BLaER1 treated with 17β-estradiol and CSF1 and Interleukin-3, amounts not matched to agents 10 nM and 100 nM (cell line): ENCODE data around the gene HUNK.

ENCODE experiments used
- H3K27ac ChIP-seq, 11 experiments: shearing (Covaris generic); formaldehyde crosslinking; 2 replicates each; pipeline ENCODE4 v1.8.1; 2022
- H3K27me3 ChIP-seq, 11 experiments: shearing (Covaris generic); formaldehyde crosslinking; 2 replicates each; pipeline ENCODE4 v1.8.1; 2022
- H3K36me3 ChIP-seq, 11 experiments: shearing (Covaris generic); formaldehyde crosslinking; 2 replicates each; pipeline ENCODE4 v1.8.1; 2022
- H3K4me1 ChIP-seq, 10 experiments: shearing (Covaris generic); formaldehyde crosslinking; 2 replicates each; pipeline ENCODE4 v1.8.1; 2022
- H3K4me2 ChIP-seq, 11 experiments: shearing (Covaris generic); formaldehyde crosslinking; 2 replicates each; pipeline ENCODE4 v1.8.1; 2022
- H3K4me3 ChIP-seq, 10 experiments: shearing (Covaris generic); formaldehyde crosslinking; 2 replicates each; pipeline ENCODE4 v1.8.1; 2022
- H3K9ac ChIP-seq, 11 experiments: shearing (Covaris generic); formaldehyde crosslinking; 2 replicates each; pipeline ENCODE4 v1.8.1; 2022
- H3K9me3 ChIP-seq, 11 experiments: shearing (Covaris generic); formaldehyde crosslinking; replicated peaks in 1 of 11; 2 replicates each; pipeline ENCODE4 v1.8.1; 2022
- H4K20me1 ChIP-seq, 11 experiments: shearing (Covaris generic); formaldehyde crosslinking; 2 replicates each; pipeline ENCODE4 v1.8.1; 2022
- Cebpa-rat ChIP-seq, 11 experiments: shearing (Covaris generic); IDR thresholded peaks; 2 replicates each; pipeline ENCODE4 v1.8.1; 2022

Gene HUNK

GRCh38 chr21:31872452-31873274 is at the start of gene HUNK:
HUNK (plus strand) TSS chr21:31873020; CDS start chr21:31873675, 655 bp downstream.
- Histone ChIP-seq H3K27me3 (peaks cover 0 to 22% (median 11%) of the 10 kb centered on the region in 11 experiments; a peak in 10 of 22 replicates), H3K4me1 (peaks cover 0 to 22% (median 17%) of the 10 kb centered on the region in 10 experiments; a peak in 17 of 20 replicates), H4K20me1 (peaks cover 0 to 24% (median 7%) of the 10 kb centered on the region in 11 experiments; a peak in 5 of 22 replicates), H3K9me3 (no peaks in the 10 kb centered on the region), H3K4me2 (peak within 1 kb of the TSS; percentile 88 to 98 (median 92)), H3K27ac (peak within 1 kb of the TSS in 10 of 11 experiments; percentile 47 to 87 (median 78); a peak in 20 of 22 replicates), H3K36me3 (0 out of 22 replicates have a peak, but pooled peaks cover 0 to 4% (median 0%) of the 10 kb centered on the region in 11 experiments), H3K4me3 (peak within 1 kb of the TSS; percentile 75 to 88 (median 80)), H3K9ac (peak within 1 kb of the TSS; percentile 73 to 89 (median 82))
- TF ChIP-seq Cebpa-rat (IDR thresholded peaks at IDR 0.05), result no peak

GRCh38 chr21:31829736-31830472 is 42.9 kb upstream of the HUNK start:
- no peak for TF ChIP-seq Cebpa-rat (IDR thresholded peaks at IDR 0.05)
- H3K27me3 ChIP-seq, result no peaks in the 10 kb centered on the region
- no peaks in the 10 kb centered on the region for H4K20me1 ChIP-seq
- no peak overlapping the region for H3K9ac ChIP-seq
- H3K4me2 ChIP-seq, result no peak overlapping the region
- H3K9me3 ChIP-seq, result peaks cover 0 to 11% (median 0%) of the 10 kb centered on the region in 11 experiments; a peak in 2 of 22 replicates
- no peak overlapping the region for H3K27ac ChIP-seq
- no peaks in the 10 kb centered on the region for H3K4me1 ChIP-seq
- H3K36me3 ChIP-seq, result no peaks in the 10 kb centered on the region
- H3K4me3 ChIP-seq, result no peak overlapping the region

- Histone ChIP-seq H3K4me1 (no peaks in the 10 kb centered on the region; a peak in 1 of 20 replicates), H3K36me3 (no peaks in the 10 kb centered on the region), H3K27ac (no peak overlapping the region), H3K9me3 (peaks cover 0 to 16% (median 0%) of the 10 kb centered on the region in 11 experiments; a peak in 2 of 22 replicates), H3K9ac (no peak overlapping the region), H4K20me1 (no peaks in the 10 kb centered on the region), H3K27me3 (no peaks in the 10 kb centered on the region), H3K4me2 (no peak overlapping the region), H3K4me3 (no peak overlapping the region)
- TF ChIP-seq Cebpa-rat (IDR thresholded peaks at IDR 0.05), result no peak
Observed at GRCh38 chr21:31830701-31831100, 42.1 kb upstream of the HUNK start.

- Histone ChIP-seq H3K4me3 (no peak overlapping the region), H3K9ac (no peak overlapping the region), H3K27ac (peak overlapping the region in 4 of 11 experiments; percentile 13 to 43 (median 36); a peak in 3 of 22 replicates), H3K36me3 (no peaks in the 10 kb centered on the region), H3K4me2 (peak overlapping the region in 7 of 11 experiments; percentile 35 to 88 (median 58); a peak in 11 of 22 replicates), H3K9me3 (peaks cover 0 to 6% (median 0%) of the 10 kb centered on the region in 11 experiments; a peak in 1 of 22 replicates), H3K27me3 (no peaks in the 10 kb centered on the region), H3K4me1 (peaks cover 0 to 43% (median 16%) of the 10 kb centered on the region in 10 experiments; a peak in 14 of 20 replicates), H4K20me1 (no peaks in the 10 kb centered on the region)
- no peak for TF ChIP-seq Cebpa-rat (IDR thresholded peaks at IDR 0.05)
Observed at GRCh38 chr21:31837041-31837440, 35.8 kb upstream of the HUNK start.

GRCh38 chr21:31837618-31838390 is 35.0 kb upstream of the HUNK start:
- Histone ChIP-seq H3K4me3 (no peak overlapping the region), H3K27me3 (no peaks in the 10 kb centered on the region), H3K9me3 (peaks cover 0 to 6% (median 0%) of the 10 kb centered on the region in 11 experiments; a peak in 1 of 22 replicates), H3K27ac (peak overlapping the region in 7 of 11 experiments; percentile 25 to 66 (median 44); a peak in 13 of 22 replicates), H3K9ac (no peak overlapping the region), H4K20me1 (no peaks in the 10 kb centered on the region), H3K4me1 (peaks cover 0 to 43% (median 16%) of the 10 kb centered on the region in 10 experiments; a peak in 14 of 20 replicates), H3K36me3 (no peaks in the 10 kb centered on the region), H3K4me2 (peak overlapping the region in 7 of 11 experiments; percentile 36 to 88 (median 65); a peak in 14 of 22 replicates)
- no peak for TF ChIP-seq Cebpa-rat (IDR thresholded peaks at IDR 0.05)

GRCh38 chr21:31838586-31839355 is 34.0 kb upstream of the HUNK start:
- TF ChIP-seq Cebpa-rat (IDR thresholded peaks at IDR 0.05), result no peak
- Histone ChIP-seq H3K4me2 (peak overlapping the region in 7 of 11 experiments; percentile 36 to 88 (median 63); a peak in 11 of 22 replicates), H3K9me3 (peaks cover 0 to 6% (median 0%) of the 10 kb centered on the region in 11 experiments; a peak in 1 of 22 replicates), H4K20me1 (no peaks in the 10 kb centered on the region), H3K27me3 (no peaks in the 10 kb centered on the region), H3K36me3 (no peaks in the 10 kb centered on the region), H3K9ac (no peak overlapping the region), H3K4me1 (peaks cover 0 to 43% (median 16%) of the 10 kb centered on the region in 10 experiments; a peak in 14 of 20 replicates), H3K27ac (peak overlapping the region in 4 of 11 experiments; percentile 33 to 63 (median 40); a peak in 3 of 22 replicates), H3K4me3 (no peak overlapping the region)

GRCh38 chr21:31844206-31844605 is 28.6 kb upstream of the HUNK start:
- Histone ChIP-seq H3K27ac (no peak overlapping the region), H3K36me3 (no peaks in the 10 kb centered on the region), H3K27me3 (no peaks in the 10 kb centered on the region), H4K20me1 (no peaks in the 10 kb centered on the region), H3K4me1 (peaks cover 0 to 24% (median 0%) of the 10 kb centered on the region in 10 experiments; a peak in 7 of 20 replicates), H3K9me3 (no peaks in the 10 kb centered on the region), H3K9ac (no peak overlapping the region), H3K4me2 (no peak overlapping the region), H3K4me3 (no peak overlapping the region)
- TF ChIP-seq Cebpa-rat (IDR thresholded peaks at IDR 0.05), result no peak
